Neural cell (in vitro differentiated cells): Measurements from ENCODE around the gene LRCH1. TPM values are rescaled to one million over a fixed set of nuclear protein-coding genes. Genes with fewer than 3 reads are reported as not detected.

Experiments
- H2AFZ ChIP-seq: fragments of 200-600, 300-800 bp; sonication (generic), shearing (Covaris generic); 2 replicates; pipeline ENCODE4 v1.6.0; 2014; ENCODE audit warnings: low read depth, mild to moderate bottlenecking, antibody characterized with exemption, low read length, moderate library complexity
- H3F3A ChIP-seq: fragments of 200-600 bp; shearing (Covaris generic); 2 replicates; pipeline ENCODE4 v1.6.1; 2016; ENCODE audit warnings: mild to moderate bottlenecking, moderate library complexity, mixed read lengths, antibody characterized with exemption, low read length; ENCODE audit not compliant: insufficient read depth, poor library complexity, severe bottlenecking
- H3K27ac ChIP-seq: fragments of 200-600, 300-800 bp; sonication (generic), shearing (Covaris generic); 2 replicates; pipeline ENCODE4 v1.5.1; 2014; ENCODE audit warnings: mild to moderate bottlenecking, low read length, moderate library complexity
- H3K27me3 ChIP-seq: fragments of 300-800, 200-600 bp; sonication (generic), shearing (Covaris generic); 2 replicates; pipeline ENCODE4 v1.6.0; 2014; ENCODE audit warnings: mild to moderate bottlenecking, low read depth, low read length, moderate library complexity; ENCODE audit not compliant: insufficient read depth
- H3K36me3 ChIP-seq: fragments of 300-800, 200-600 bp; sonication (generic), shearing (Covaris generic); 2 replicates; pipeline ENCODE4 v1.5.1; 2014; ENCODE audit warnings: mild to moderate bottlenecking, antibody characterized with exemption, low read length, moderate library complexity; ENCODE audit not compliant: insufficient read depth
- H3K4me2 ChIP-seq: fragments of 300-800, 200-600 bp; sonication (generic), shearing (Covaris generic); 2 replicates; pipeline ENCODE4 v1.6.0; 2014; ENCODE audit warnings: mild to moderate bottlenecking, low read length
- H3K4me3 ChIP-seq: fragments of 300-800, 200-600 bp; sonication (generic), shearing (Covaris generic); 2 replicates; pipeline ENCODE4 v1.5.1; 2014; ENCODE audit warnings: mild to moderate bottlenecking, low read length, moderate library complexity
- H3K79me2 ChIP-seq: fragments of 200-600 bp; shearing (Covaris generic); replicated peaks from 2 replicates; pipeline ENCODE4 v1.6.0; 2014; ENCODE audit warnings: mild to moderate bottlenecking, low read length, moderate library complexity; ENCODE audit not compliant: insufficient read depth
- H3K9ac ChIP-seq: fragments of 300-800, 200-600 bp; sonication (generic), shearing (Covaris generic); 2 replicates; pipeline ENCODE4 v1.6.1; 2016; ENCODE audit warnings: mild to moderate bottlenecking, low read length, mixed read lengths
- H3K9me2 ChIP-seq: fragments of 200-600 bp; shearing (Covaris generic); 2 replicates; pipeline ENCODE4 v1.6.1; 2016; ENCODE audit warnings: mild to moderate bottlenecking, low read length, mixed read lengths; ENCODE audit not compliant: insufficient read depth
- H3K9me3 ChIP-seq: fragments of 200-600, 300-800 bp; sonication (generic), shearing (Covaris generic); 2 replicates; pipeline ENCODE4 v1.6.1; 2016; ENCODE audit warnings: mild to moderate bottlenecking, mixed run types, low read length, moderate library complexity, mixed read lengths
- H4K20me1 ChIP-seq: fragments of 200-600 bp; shearing (Covaris generic); 2 replicates; pipeline ENCODE4 v1.6.1; 2016; ENCODE audit warnings: mild to moderate bottlenecking, mixed run types; ENCODE audit not compliant: insufficient read depth
- CTCF ChIP-seq: fragments of 450-650 bp; IDR thresholded peaks from 2 replicates; pipeline ENCODE4 v1.5.1; 2014; ENCODE audit warnings: antibody characterized with exemption, mild to moderate bottlenecking, moderate library complexity; ENCODE audit not compliant: poor library complexity, severe bottlenecking
- EP300 ChIP-seq: fragments of 450-650 bp; conservative IDR thresholded peaks from 2 replicates; pipeline ENCODE4 v1.6.1; 2014; ENCODE audit warnings: antibody characterized with exemption, mild to moderate bottlenecking, moderate library complexity; ENCODE audit not compliant: poor library complexity, severe bottlenecking
- EZH2 ChIP-seq: fragments of 200-600, 300-800 bp; shearing (Covaris generic), sonication (generic); IDR thresholded peaks from 2 replicates; pipeline ENCODE4 v1.6.1; 2014; ENCODE audit warnings: antibody characterized with exemption, low read length, borderline replicate concordance, mild to moderate bottlenecking; ENCODE audit not compliant: insufficient read depth, poor library complexity, severe bottlenecking
- MXI1 ChIP-seq: fragments of 450-650 bp; conservative IDR thresholded peaks from 2 replicates; pipeline ENCODE4 v1.6.1; 2014; ENCODE audit warnings: antibody characterized with exemption, mild to moderate bottlenecking; ENCODE audit not compliant: poor library complexity, severe bottlenecking
- POLR2AphosphoS5 ChIP-seq: IDR thresholded peaks from 2 replicates; pipeline ENCODE4 v1.6.1; 2012
- RAD21 ChIP-seq: fragments of 450-650 bp; conservative IDR thresholded peaks from 2 replicates; pipeline ENCODE4 v1.6.1; 2014; ENCODE audit warnings: antibody characterized with exemption, mild to moderate bottlenecking, moderate library complexity
- REST ChIP-seq: IDR thresholded peaks from 2 replicates; pipeline ENCODE4 v1.6.1; 2012; ENCODE audit warnings: borderline replicate concordance
- SMC3 ChIP-seq: fragments of 450-650 bp; conservative IDR thresholded peaks from 2 replicates; pipeline ENCODE4 v1.6.1; 2014; ENCODE audit warnings: antibody characterized with exemption, mild to moderate bottlenecking, moderate library complexity; ENCODE audit not compliant: poor library complexity
- TAF1 ChIP-seq: IDR thresholded peaks from 2 replicates; pipeline ENCODE4 v1.6.1; 2012; ENCODE audit warnings: low read depth
- polyA plus RNA-seq: library from polyadenylated mRNA; depleted of rRNA; stranded (reverse); fragments of >200 nt; gene quantifications from 2 replicates; pipeline ENCODE4 v1.2.3, GENCODE V29; 2014

Gene LRCH1
- polyA plus RNA-seq, 1 donor from 2014 or later = 15.4 TPM

- H3K79me2 ChIP-seq = no peaks in the 10 kb centered on the region
- no peak overlapping the region for H3K9ac ChIP-seq
- no peak overlapping the region for H2AFZ ChIP-seq
- H3K27ac ChIP-seq = no peak overlapping the region
- H4K20me1 ChIP-seq = no peaks in the 10 kb centered on the region
- no peaks in the 10 kb centered on the region for H3K27me3 ChIP-seq
- no peaks in the 10 kb centered on the region for H3K36me3 ChIP-seq
- no peak overlapping the region for H3K4me2 ChIP-seq
- no peak overlapping the region for H3K4me3 ChIP-seq
- H3F3A ChIP-seq = no peaks in the 10 kb centered on the region
- H3K9me2 ChIP-seq = no peaks in the 10 kb centered on the region
- H3K9me3 ChIP-seq = no peaks in the 10 kb centered on the region
- no peak for TF ChIP-seq REST
- TF ChIP-seq CTCF = no peak
- no peak for TF ChIP-seq TAF1
- TF ChIP-seq EZH2 = no peak
- no peak for TF ChIP-seq MXI1
- TF ChIP-seq POLR2AphosphoS5 = no peak
- no peak for TF ChIP-seq SMC3
- TF ChIP-seq RAD21 = no peak
- no peak for TF ChIP-seq EP300
Observed at GRCh38 chr13:46660416-46660815, 107.4 kb downstream of the LRCH1 start.

GRCh38 chr13:46660857-46661256, 107.9 kb downstream of the LRCH1 start:
- Histone ChIP-seq H3K9ac (no peak overlapping the region), H3K27me3 (no peaks in the 10 kb centered on the region), H3K27ac (no peak overlapping the region), H3K36me3 (no peaks in the 10 kb centered on the region), H4K20me1 (no peaks in the 10 kb centered on the region), H3K4me3 (no peak overlapping the region), H3K4me2 (no peak overlapping the region), H3K9me3 (no peaks in the 10 kb centered on the region), H3K79me2 (no peaks in the 10 kb centered on the region), H3K9me2 (no peaks in the 10 kb centered on the region), H3F3A (no peaks in the 10 kb centered on the region), H2AFZ (no peak overlapping the region)
- TF ChIP-seq CTCF = no peak
- no peak for TF ChIP-seq EP300
- no peak for TF ChIP-seq POLR2AphosphoS5
- TF ChIP-seq TAF1 = no peak
- no peak for TF ChIP-seq MXI1
- TF ChIP-seq EZH2 = no peak
- no peak for TF ChIP-seq RAD21
- TF ChIP-seq SMC3 = no peak
- no peak for TF ChIP-seq REST
